ENCODE data around the gene RUNX3. TPM values are rescaled to one million over a fixed set of nuclear protein-coding genes. Genes with fewer than 3 reads are reported as not detected.

RUNX3 gene
- polyA plus RNA-seq, 3 donors, result 4.4 to 27.9 (median 6.7) TPM

DNA sequence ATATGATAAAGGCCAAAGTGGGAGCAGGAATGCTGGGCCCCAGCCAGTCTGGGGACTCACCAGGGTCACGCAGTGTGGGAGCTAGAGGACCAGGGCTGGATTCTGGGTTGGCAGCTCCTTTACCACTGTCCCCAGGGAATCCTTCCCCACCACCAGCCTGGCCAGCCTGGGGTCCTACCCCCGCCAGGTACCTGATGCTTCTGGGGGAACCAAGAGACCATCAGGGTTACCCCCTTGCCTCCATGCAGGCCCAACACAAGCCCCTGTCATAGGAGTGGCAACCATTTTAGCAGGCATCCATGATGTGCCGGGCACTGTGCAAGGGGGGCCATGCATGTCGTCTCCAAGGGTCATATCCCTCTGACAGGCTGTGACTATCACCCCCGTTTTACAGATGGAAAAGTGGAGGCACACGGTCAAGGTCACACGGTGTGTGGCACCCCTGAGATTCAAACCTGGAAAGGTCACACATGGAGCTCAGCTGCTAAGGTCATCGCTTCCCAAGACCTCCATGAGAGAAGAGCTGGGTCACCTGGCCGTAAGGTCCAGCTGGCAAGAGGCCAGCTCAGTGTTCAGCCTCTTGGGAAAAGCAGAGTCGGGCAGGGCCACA, 16.4 kb downstream of the RUNX3 start:
- Histone ChIP-seq H3K9me3 (replicated peaks in 1 of 2; ENCODE audit: control insufficient read depth in 1 of 2, insufficient read depth in 1 of 2, low read length in 2 of 2) (no peaks in the 10 kb centered on the region), H3K9ac (ENCODE audit: insufficient read depth, low read length, poor library complexity, severe bottlenecking) (no peak overlapping the region), H3K79me2 (ENCODE audit: insufficient read depth, low read length) (no peaks in the 10 kb centered on the region), H3K4me2 (replicated peaks; ENCODE audit: extremely low read depth, low read length, poor library complexity, severe bottlenecking) (no peak overlapping the region), H4K20me1 (ENCODE audit: insufficient read depth, low read length) (peaks cover 92% of the 10 kb centered on the region), H3K4me1 (ENCODE audit: control insufficient read depth in 1 of 2, insufficient read depth in 2 of 2, low read length in 2 of 2) (peaks cover 5 to 8% of the 10 kb centered on the region in 2 donors), H3K36me3 (replicated peaks in 1 of 2; ENCODE audit: control insufficient read depth in 1 of 2, insufficient read depth in 2 of 2, low read length in 2 of 2) (peaks cover 13 to 51% of the 10 kb centered on the region in 2 donors), H3K27me3 (ENCODE audit: control insufficient read depth in 2 of 2, insufficient read depth in 2 of 2, low read length in 2 of 2) (no peaks in the 10 kb centered on the region), H3K4me3 (replicated peaks in 1 of 3; ENCODE audit: low read depth in 2 of 3, low read length in 3 of 3) (no peak overlapping the region), H2AFZ (ENCODE audit: insufficient read depth, low read depth, low read length, poor library complexity, severe bottlenecking) (no peak overlapping the region), H3K27ac (ENCODE audit: low read depth in 1 of 2, low read length in 2 of 2) (no peak overlapping the region)
- WGBS (ENCODE audit: insufficient coverage), result 96% methylated on average over 10 of the region's 10 CpGs
- Mint-ChIP-seq H3K27ac (peak overlapping the region in 1 of 7 donors; percentile 24), H3K36me3 (peaks cover 40 to 49% of the 10 kb centered on the region in 2 donors), H3K4me1 (peaks cover 22% of the 10 kb centered on the region), H3K27me3 (ENCODE audit: low read depth in 3 of 3) (peaks cover 1 to 3% (median 3%) of the 10 kb centered on the region in 3 donors), H3K9me3 (peaks cover 0 to 2% (median 0%) of the 10 kb centered on the region in 7 donors), H3K4me3 (no peak overlapping the region)
- no peak for DNase-seq
- intact Hi-C loops (cut with micrococcal nuclease), result loop anchor here in 1 of 2 donors (10.0 kb wide), 1 partner anchor 291 kb away; no protein-coding TSS in a partner anchor
- TF ChIP-seq, protein P1, sequence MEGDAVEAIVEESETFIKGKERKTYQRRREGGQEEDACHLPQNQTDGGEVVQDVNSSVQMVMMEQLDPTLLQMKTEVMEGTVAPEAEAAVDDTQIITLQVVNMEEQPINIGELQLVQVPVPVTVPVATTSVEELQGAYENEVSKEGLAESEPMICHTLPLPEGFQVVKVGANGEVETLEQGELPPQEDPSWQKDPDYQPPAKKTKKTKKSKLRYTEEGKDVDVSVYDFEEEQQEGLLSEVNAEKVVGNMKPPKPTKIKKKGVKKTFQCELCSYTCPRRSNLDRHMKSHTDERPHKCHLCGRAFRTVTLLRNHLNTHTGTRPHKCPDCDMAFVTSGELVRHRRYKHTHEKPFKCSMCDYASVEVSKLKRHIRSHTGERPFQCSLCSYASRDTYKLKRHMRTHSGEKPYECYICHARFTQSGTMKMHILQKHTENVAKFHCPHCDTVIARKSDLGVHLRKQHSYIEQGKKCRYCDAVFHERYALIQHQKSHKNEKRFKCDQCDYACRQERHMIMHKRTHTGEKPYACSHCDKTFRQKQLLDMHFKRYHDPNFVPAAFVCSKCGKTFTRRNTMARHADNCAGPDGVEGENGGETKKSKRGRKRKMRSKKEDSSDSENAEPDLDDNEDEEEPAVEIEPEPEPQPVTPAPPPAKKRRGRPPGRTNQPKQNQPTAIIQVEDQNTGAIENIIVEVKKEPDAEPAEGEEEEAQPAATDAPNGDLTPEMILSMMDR (IDR thresholded peaks at IDR 0.05), result no peak

- Histone ChIP-seq H3K9me3 (replicated peaks in 1 of 2; ENCODE audit: control insufficient read depth in 1 of 2, insufficient read depth in 1 of 2, low read length in 2 of 2) (peaks cover 0 to under 1% of the 10 kb centered on the region in 2 donors), H3K36me3 (replicated peaks in 1 of 2; ENCODE audit: control insufficient read depth in 1 of 2, insufficient read depth in 2 of 2, low read length in 2 of 2) (peaks cover 13 to 51% of the 10 kb centered on the region in 2 donors), H3K4me2 (replicated peaks; ENCODE audit: extremely low read depth, low read length, poor library complexity, severe bottlenecking) (no peak overlapping the region), H3K9ac (ENCODE audit: insufficient read depth, low read length, poor library complexity, severe bottlenecking) (no peak overlapping the region), H3K4me3 (replicated peaks in 1 of 3; ENCODE audit: low read depth in 2 of 3, low read length in 3 of 3) (no peak overlapping the region), H3K4me1 (ENCODE audit: control insufficient read depth in 1 of 2, insufficient read depth in 2 of 2, low read length in 2 of 2) (peaks cover 5 to 8% of the 10 kb centered on the region in 2 donors), H2AFZ (ENCODE audit: insufficient read depth, low read depth, low read length, poor library complexity, severe bottlenecking) (no peak overlapping the region), H3K27me3 (ENCODE audit: control insufficient read depth in 2 of 2, insufficient read depth in 2 of 2, low read length in 2 of 2) (no peaks in the 10 kb centered on the region), H3K79me2 (ENCODE audit: insufficient read depth, low read length) (no peaks in the 10 kb centered on the region), H3K27ac (ENCODE audit: low read depth in 1 of 2, low read length in 2 of 2) (no peak overlapping the region), H4K20me1 (ENCODE audit: insufficient read depth, low read length) (peaks cover 92% of the 10 kb centered on the region)
- Mint-ChIP-seq H3K4me1 (peaks cover 22% of the 10 kb centered on the region), H3K27ac (no peak overlapping the region), H3K36me3 (peaks cover 35 to 47% of the 10 kb centered on the region in 2 donors), H3K27me3 (ENCODE audit: low read depth in 3 of 3) (peaks cover 1 to 3% (median 3%) of the 10 kb centered on the region in 3 donors), H3K4me3 (no peak overlapping the region), H3K9me3 (peaks cover 0 to 3% (median 0%) of the 10 kb centered on the region in 7 donors)
- WGBS (ENCODE audit: insufficient coverage), result no CpG with 5 or more reads among the region's 2 CpGs
- TF ChIP-seq, protein P1 (IDR thresholded peaks at IDR 0.05), result no peak
- intact Hi-C loops (cut with micrococcal nuclease), result loop anchor here in 1 of 2 donors (10.0 kb wide), 1 partner anchor 292 kb away; no protein-coding TSS in a partner anchor
- DNase-seq, result no peak
These were observed 16.8 kb downstream of the RUNX3 start for GRCh38 chr1:24913274-24913604.
